CD4-positive, alpha-beta T cell (primary cell): Measurements from ENCODE around the gene LRPPRC. TPM values are rescaled to one million over a fixed set of nuclear protein-coding genes. Genes with fewer than 3 reads are reported as not detected.
A peak's percentile ranks its signal among the peaks of the same experiment; 100 is the strongest.

Experiments
- ATAC-seq: fragments of 200-7000 bp; cut with Tn5 transposase; one replicate; pipeline ENCODE4 v1.10.0; 2022; ENCODE audit warnings: mild to moderate bottlenecking; ENCODE audit not compliant: poor library complexity
- CTCF ChIA-PET: fragments of 350-600 bp; sonication (Branson Sonifier 250); formaldehyde crosslinking; loops from one replicate; lab custom pipeline; 2021; ENCODE audit warnings: antibody characterized with exemption, inconsistent platforms; lab: Charles Lee
- POLR2A ChIA-PET: fragments of 350-600 bp; sonication (Branson Sonifier 250); formaldehyde crosslinking; loops from one replicate; lab custom pipeline; 2021; ENCODE audit warnings: antibody characterized with exemption, inconsistent platforms; lab: Charles Lee
- DNase-seq, 14 experiments: peaks; one replicate each; pipeline ENCODE4 v3.0.0-alpha.2; 2013 to 2020; ENCODE audit warnings: mixed read lengths in 2 of 14
- H3K27ac ChIP-seq, 2 donors: one replicate each; pipeline versions ENCODE4 v1.5.1 to v1.7.0; 2013; ENCODE audit warnings: low read length in 2 of 2, low read depth in 1 of 2, mild to moderate bottlenecking in 1 of 2
- H3K27me3 ChIP-seq, 2 experiments: 1 replicate in 1 of 2; 2 replicates in 1 of 2; pipeline versions ENCODE4 v1.6.1 to v1.7.0; 2013; ENCODE audit warnings: low read length in 2 of 2, control low read depth in 1 of 2, mild to moderate bottlenecking in 1 of 2, moderate library complexity in 1 of 2; ENCODE audit not compliant: insufficient read depth in 2 of 2, control insufficient read depth in 1 of 2
- H3K36me3 ChIP-seq: one replicate; pipeline ENCODE4 v1.6.1; 2013; ENCODE audit warnings: low read length, control low read depth; ENCODE audit not compliant: insufficient read depth
- H3K4me1 ChIP-seq: one replicate; pipeline ENCODE4 v1.6.1; 2013; ENCODE audit warnings: low read length, control low read depth; ENCODE audit not compliant: insufficient read depth
- H3K4me3 ChIP-seq: one replicate; pipeline ENCODE4 v1.5.1; 2013; ENCODE audit warnings: mild to moderate bottlenecking, low read length, moderate library complexity
- H3K9me3 ChIP-seq, 2 experiments: 1 replicate in 1 of 2; 2 replicates in 1 of 2; pipeline versions ENCODE4 v1.6.1 to v1.7.0; 2013; ENCODE audit warnings: low read length in 2 of 2, mild to moderate bottlenecking in 2 of 2, control low read depth in 1 of 2, moderate library complexity in 1 of 2; ENCODE audit not compliant: control insufficient read depth in 1 of 2, insufficient read depth in 1 of 2
- H3K27ac Mint-ChIP-seq: one replicate; pipeline ENCODE4 v1.8.0; 2020; ENCODE audit warnings: mixed read lengths
- H3K27me3 Mint-ChIP-seq: one replicate; pipeline ENCODE4 v1.8.0; 2021; ENCODE audit warnings: mixed read lengths
- H3K36me3 Mint-ChIP-seq: one replicate; pipeline ENCODE4 v1.8.0; 2021; ENCODE audit warnings: low read depth, mixed read lengths
- H3K4me1 Mint-ChIP-seq: one replicate; pipeline ENCODE4 v1.8.0; 2021; ENCODE audit warnings: low read depth, mixed read lengths
- H3K4me3 Mint-ChIP-seq: one replicate; pipeline ENCODE4 v1.8.0; 2020; ENCODE audit warnings: mild to moderate bottlenecking, mixed read lengths
- H3K9me3 Mint-ChIP-seq: one replicate; pipeline ENCODE4 v1.8.0; 2020; ENCODE audit warnings: mixed read lengths
- CTCF ChIP-seq: fragments of 200-600 bp; IDR thresholded peaks from one replicate; pipeline ENCODE4 v1.8.0; 2022; ENCODE audit warnings: antibody characterized with exemption, mild to moderate bottlenecking
- intact Hi-C, 2 experiments: fragments of 100-400 bp; cut with DNase I in 1 of 2; cut with micrococcal nuclease in 1 of 2; formaldehyde crosslinking; loops; one replicate each; pipeline versions ENCODE4 v1.15.1 to v1.9.0; 2023 to 2025; cut with DNase I, micrococcal nuclease
- total RNA-seq, 174 experiments: library from RNA in 2 of 174; stranded (reverse) in 2 of 174; gene quantifications; one replicate each; pipeline ENCODE4 v1.2.3 and lab custom pipeline; 2021 to 2026

The LRPPRC gene
- total RNA-seq, 2 experiments from 2014 or later, result 55.2 to 55.4 TPM

- peaks cover 90% of the 10 kb centered on the region for H3K36me3 Mint-ChIP-seq
- ChIA-PET POLR2A (no interaction called here), CTCF (interaction anchor here (0.7 kb wide), 1 partner anchor 9 kb away, joined by 4 read pairs; no protein-coding TSS in a partner anchor)
- no peaks in the 10 kb centered on the region for H3K9me3 ChIP-seq
- peaks cover 8% of the 10 kb centered on the region for H3K4me1 Mint-ChIP-seq
- peak overlapping the region; percentile 6 for H3K27ac Mint-ChIP-seq
- H3K4me3 ChIP-seq, result no peak overlapping the region
- intact Hi-C loops, result no loop called here
- no peaks in the 10 kb centered on the region for H3K4me1 ChIP-seq
- H3K36me3 ChIP-seq, result peaks cover 25% of the 10 kb centered on the region
- TF ChIP-seq CTCF, result no peak
- H3K27me3 Mint-ChIP-seq, result no peaks in the 10 kb centered on the region
- no peak for DNase-seq
- H3K27ac ChIP-seq, result no peak overlapping the region
- no peak for ATAC-seq
- H3K4me3 Mint-ChIP-seq, result no peak overlapping the region
- no peaks in the 10 kb centered on the region for H3K9me3 Mint-ChIP-seq
- H3K27me3 ChIP-seq, result no peaks in the 10 kb centered on the region
These were observed 89.2 kb downstream of the LRPPRC start for GRCh38 chr2:43906448-43907109.

GRCh38 chr2:43905871-43906270 is 89.9 kb downstream of the LRPPRC start:
- Histone ChIP-seq H3K36me3 (peaks cover 30% of the 10 kb centered on the region), H3K4me1 (no peaks in the 10 kb centered on the region), H3K27me3 (no peaks in the 10 kb centered on the region), H3K9me3 (no peaks in the 10 kb centered on the region), H3K4me3 (no peak overlapping the region), H3K27ac (no peak overlapping the region)
- Mint-ChIP-seq H3K9me3 (no peaks in the 10 kb centered on the region), H3K4me3 (no peak overlapping the region), H3K27me3 (no peaks in the 10 kb centered on the region), H3K4me1 (peaks cover 8% of the 10 kb centered on the region), H3K27ac (no peak overlapping the region), H3K36me3 (peaks cover 90% of the 10 kb centered on the region)
- ChIA-PET CTCF (no interaction called here), POLR2A (no interaction called here)
- intact Hi-C loops, result no loop called here
- TF ChIP-seq CTCF, result no peak
- ATAC-seq (no peak), DNase-seq (no peak)

GRCh38 chr2:43905371-43905803 is 90.4 kb downstream of the LRPPRC start:
- Mint-ChIP-seq H3K4me3 (no peak overlapping the region), H3K4me1 (peaks cover 8% of the 10 kb centered on the region), H3K27me3 (no peaks in the 10 kb centered on the region), H3K27ac (no peak overlapping the region), H3K9me3 (no peaks in the 10 kb centered on the region), H3K36me3 (peaks cover 90% of the 10 kb centered on the region)
- H3K4me1 ChIP-seq, result no peaks in the 10 kb centered on the region
- H3K27me3 ChIP-seq, result no peaks in the 10 kb centered on the region
- no peak for DNase-seq
- H3K36me3 ChIP-seq, result peaks cover 30% of the 10 kb centered on the region
- ChIA-PET POLR2A (no interaction called here), CTCF (no interaction called here)
- no peaks in the 10 kb centered on the region for H3K9me3 ChIP-seq
- intact Hi-C loops, result no loop called here
- H3K27ac ChIP-seq, result no peak overlapping the region
- no peak for ATAC-seq
- no peak overlapping the region for H3K4me3 ChIP-seq
- TF ChIP-seq CTCF, result no peak
